Uterine smooth muscle cell (primary cell): ENCODE data around the gene PMM1. TPM values are rescaled to one million over a fixed set of nuclear protein-coding genes. Genes with fewer than 3 reads are reported as not detected.

Experiments used
- total RNA-seq: library from RNA; depleted of rRNA; stranded (reverse); fragments of >200 nt; gene quantifications from 2 replicates; pipeline ENCODE4 v1.2.3, GENCODE V29; 2014

Gene PMM1
- total RNA-seq, result 34.9 and 36.0 TPM in 2 replicates

GRCh38 chr22:41589391-41590241 is at the start of gene PMM1:
TSS of gene PMM1 (minus strand) at chr22:41589840. CDS start at chr22:41589805, 35 bp downstream.

GRCh38 chr22:41621099-41621910 is 31.7 kb upstream of the PMM1 start, which contains the start of gene XRCC6:
TSS of gene XRCC6 (plus strand) at chr22:41621295. CDS start at chr22:41622005, 710 bp downstream.

GRCh38 chr22:41620589-41621098 is 31.0 kb upstream of the PMM1 start, which contains the start of gene DESI1:
TSS of gene DESI1 (minus strand) at chr22:41621043. CDS start at chr22:41620839, 204 bp downstream.

DNA sequence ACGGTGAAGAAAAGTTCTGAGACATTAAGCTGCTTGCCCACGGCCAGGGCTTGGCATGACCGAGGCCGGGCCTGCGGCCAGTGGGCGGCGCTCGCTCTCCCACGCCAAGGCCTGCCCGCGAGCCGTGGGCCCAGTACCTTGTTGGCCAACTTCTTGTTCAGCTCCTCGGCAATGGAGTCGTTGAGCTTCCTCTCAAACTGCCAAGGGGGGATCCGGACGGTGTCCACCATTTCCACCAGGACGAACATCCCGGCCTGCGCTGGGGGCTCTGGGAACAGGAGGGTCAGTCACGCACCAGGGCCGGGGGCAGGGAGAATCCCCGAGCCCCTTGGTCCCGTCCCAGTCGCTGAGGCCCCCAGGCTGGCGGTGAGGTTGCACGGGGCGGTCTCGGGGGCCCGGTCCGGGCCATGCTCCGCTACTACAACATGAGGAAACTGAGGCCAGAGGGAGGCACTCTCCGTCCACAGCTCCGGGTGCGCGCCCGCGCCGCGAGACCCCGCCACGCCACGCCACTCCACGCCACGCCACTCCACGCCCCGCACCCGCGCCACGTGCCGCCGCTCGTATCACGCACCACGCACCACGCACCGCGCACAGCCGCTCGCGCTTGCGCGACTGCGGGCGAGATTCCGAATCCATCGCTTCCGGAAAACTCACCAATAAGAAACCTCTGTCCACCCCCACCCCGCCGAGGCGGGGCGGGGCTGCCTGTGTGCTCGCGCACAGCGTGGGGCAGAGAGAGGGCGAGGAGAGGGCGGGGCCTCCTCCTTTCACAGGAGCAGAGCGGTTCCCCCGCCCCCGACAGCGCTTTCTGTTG is 45.6 kb downstream of the PMM1 start, which contains the start of gene POLR3H:
Gene POLR3H, minus strand, starts transcription at position 617 of the 817 bp plus-strand sequence. Its CDS starts 369 bp downstream, at position 248.

Other genes starting within 250 kb of the PMM1 start
- gene TEF, start 207.9 kb downstream of the PMM1 start, total RNA-seq, result 15.1 and 15.4 TPM in 2 replicates
- 13.4 and 19.0 TPM in 2 replicates for gene TOB2, start 143.0 kb downstream of the PMM1 start, total RNA-seq
- 58.5 and 86.0 TPM in 2 replicates for gene PHF5A, start 121.1 kb downstream of the PMM1 start, total RNA-seq
- 80.8 and 84.9 TPM in 2 replicates for gene ACO2, start 120.7 kb downstream of the PMM1 start, total RNA-seq
- gene POLR3H, start 45.4 kb downstream of the PMM1 start, total RNA-seq, result 15.5 and 19.3 TPM in 2 replicates
- gene CSDC2, start 28.8 kb downstream of the PMM1 start, total RNA-seq, result 1.4 and 2.7 TPM in 2 replicates
- gene DESI1, start 31.2 kb upstream of the PMM1 start, total RNA-seq, result 9.5 and 12.2 TPM in 2 replicates
- gene XRCC6, start 31.5 kb upstream of the PMM1 start, total RNA-seq, result 344 and 555 TPM in 2 replicates
- gene SNU13, start 99.0 kb upstream of the PMM1 start, total RNA-seq, result 86.2 and 88.6 TPM in 2 replicates
- gene MEI1, start 109.7 kb upstream of the PMM1 start, total RNA-seq, result 1.5 and 2.1 TPM in 2 replicates
- 9.0 and 11.2 TPM in 2 replicates for gene CCDC134, start 210.8 kb upstream of the PMM1 start, total RNA-seq
- gene SREBF2, start 243.3 kb upstream of the PMM1 start, total RNA-seq, result 53.5 and 101 TPM in 2 replicates